Erythroblast (primary cell): ENCODE data around the gene ATP1A1.

Source experiments
- GATA1 ChIP-seq: IDR thresholded peaks from 2 replicates; pipeline ENCODE4 v1.6.1; 2011; ENCODE audit warnings: low read depth, mild to moderate bottlenecking, control low read depth, low read length, moderate library complexity
- POLR2A ChIP-seq: IDR thresholded peaks from 2 replicates; pipeline ENCODE4 v1.6.1; 2011; ENCODE audit warnings: mild to moderate bottlenecking, low read length

- TF ChIP-seq POLR2A (no peak), GATA1 (no peak)
These were observed 27.2 kb upstream of the ATP1A1 start for GRCh38 chr1:116345843-116346242.
